ENCODE measurements around the gene RAC3.

The RAC3 gene

DNA sequence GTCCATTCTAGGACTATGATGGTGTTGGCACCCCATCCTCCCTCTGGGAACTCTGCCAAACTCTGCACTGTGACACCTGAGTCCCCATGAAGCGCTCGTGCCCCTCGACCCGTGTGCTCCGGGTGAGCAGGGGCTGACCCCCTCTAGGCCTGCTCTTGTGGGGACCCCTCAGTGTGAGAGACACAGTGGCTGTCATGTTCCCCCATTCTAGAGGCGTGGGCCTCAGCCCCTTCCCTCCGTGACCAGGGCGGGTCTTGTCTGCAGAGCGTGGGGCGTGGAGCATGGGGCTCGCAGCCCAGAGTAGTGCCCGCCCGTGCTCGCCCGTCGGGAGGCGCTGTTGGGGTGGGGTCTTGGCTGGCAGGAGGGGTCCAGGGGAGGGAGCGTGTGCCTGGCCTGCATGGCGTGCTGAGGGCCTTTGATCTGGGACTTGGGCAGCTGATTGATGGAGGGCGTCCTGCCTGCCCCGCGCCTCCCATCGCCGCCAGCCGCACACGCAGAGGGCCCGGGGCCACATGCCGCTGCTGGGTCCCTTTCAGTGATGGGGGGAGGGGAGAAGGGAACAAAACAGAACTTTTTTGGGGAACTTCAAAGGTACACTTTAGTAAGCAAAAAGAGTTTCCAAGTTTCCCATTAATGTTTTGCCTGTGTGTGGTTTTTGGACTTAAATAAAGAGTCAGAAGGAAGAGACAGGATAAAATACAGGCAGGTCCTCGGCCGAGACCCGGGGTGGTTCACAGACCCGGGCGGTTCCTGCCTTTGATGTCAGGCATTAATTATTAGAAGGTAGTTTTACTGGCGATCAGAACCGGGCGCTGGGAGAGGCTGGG lies 31.3 kb upstream of the RAC3 start:
- no peak for DNase-seq

DNA sequence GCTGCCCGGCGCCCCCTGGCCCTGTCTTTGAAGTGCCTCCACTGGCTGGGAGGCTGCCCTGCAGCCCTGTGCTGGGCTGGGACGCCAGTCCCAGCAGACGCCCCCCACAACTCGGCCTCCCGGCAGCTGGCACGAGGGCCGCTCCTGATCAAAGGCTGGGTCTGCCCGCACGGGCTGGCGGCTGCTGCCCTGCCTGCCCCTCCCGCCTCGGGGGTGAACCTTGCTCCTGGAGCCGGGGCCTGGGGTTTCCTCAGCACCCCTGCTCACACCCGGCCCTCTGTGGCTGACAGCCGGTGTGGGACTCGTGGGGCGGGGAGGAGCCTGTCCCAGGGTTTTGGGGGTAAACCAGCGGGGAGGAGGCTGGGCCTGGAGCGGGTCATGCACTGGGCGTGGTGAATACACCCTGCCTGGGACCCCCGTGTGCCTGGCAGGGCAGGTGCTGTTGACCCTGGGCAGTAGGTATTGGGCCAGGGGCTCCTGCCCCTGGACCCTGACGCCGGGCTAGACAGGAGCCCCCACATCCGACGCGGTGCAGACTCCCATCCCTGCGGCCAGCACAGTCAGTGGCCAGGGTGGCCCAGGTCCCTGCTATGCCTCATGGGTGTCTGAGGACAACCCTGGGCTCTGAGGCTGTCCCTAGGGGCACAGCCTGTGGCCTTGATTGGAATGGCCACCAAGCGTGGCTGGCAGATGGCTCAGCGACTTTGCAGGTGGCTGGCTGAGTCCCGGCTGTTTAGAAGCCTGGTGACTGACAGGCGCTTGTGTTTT lies 30.5 kb upstream of the RAC3 start:
- no peak for DNase-seq

DNA sequence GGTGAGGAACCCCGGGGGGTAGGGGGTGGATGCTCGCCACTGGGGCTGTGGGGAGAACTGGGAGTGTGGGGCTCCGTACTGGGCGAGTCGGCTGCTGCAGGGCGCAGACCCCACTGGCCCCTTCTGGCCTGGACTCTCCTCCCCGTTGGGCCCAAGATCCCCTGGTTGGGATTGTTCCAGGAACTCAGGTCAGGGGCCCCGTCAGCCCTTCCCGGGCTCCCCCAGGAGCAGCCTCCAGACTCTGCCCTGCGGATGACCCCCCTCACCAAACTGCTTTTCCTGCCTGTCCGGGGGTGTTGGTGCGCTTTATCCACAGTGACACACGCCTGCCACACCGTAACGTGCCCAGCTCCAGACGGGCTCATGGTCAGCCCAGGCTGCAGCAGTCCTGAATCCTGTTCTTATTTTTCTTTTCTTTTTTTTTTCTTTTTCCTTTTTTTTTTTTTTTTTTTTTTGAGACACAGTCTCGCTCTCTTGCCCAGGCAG lies 29.9 kb upstream of the RAC3 start:
- DNase-seq, result no peak

DNA sequence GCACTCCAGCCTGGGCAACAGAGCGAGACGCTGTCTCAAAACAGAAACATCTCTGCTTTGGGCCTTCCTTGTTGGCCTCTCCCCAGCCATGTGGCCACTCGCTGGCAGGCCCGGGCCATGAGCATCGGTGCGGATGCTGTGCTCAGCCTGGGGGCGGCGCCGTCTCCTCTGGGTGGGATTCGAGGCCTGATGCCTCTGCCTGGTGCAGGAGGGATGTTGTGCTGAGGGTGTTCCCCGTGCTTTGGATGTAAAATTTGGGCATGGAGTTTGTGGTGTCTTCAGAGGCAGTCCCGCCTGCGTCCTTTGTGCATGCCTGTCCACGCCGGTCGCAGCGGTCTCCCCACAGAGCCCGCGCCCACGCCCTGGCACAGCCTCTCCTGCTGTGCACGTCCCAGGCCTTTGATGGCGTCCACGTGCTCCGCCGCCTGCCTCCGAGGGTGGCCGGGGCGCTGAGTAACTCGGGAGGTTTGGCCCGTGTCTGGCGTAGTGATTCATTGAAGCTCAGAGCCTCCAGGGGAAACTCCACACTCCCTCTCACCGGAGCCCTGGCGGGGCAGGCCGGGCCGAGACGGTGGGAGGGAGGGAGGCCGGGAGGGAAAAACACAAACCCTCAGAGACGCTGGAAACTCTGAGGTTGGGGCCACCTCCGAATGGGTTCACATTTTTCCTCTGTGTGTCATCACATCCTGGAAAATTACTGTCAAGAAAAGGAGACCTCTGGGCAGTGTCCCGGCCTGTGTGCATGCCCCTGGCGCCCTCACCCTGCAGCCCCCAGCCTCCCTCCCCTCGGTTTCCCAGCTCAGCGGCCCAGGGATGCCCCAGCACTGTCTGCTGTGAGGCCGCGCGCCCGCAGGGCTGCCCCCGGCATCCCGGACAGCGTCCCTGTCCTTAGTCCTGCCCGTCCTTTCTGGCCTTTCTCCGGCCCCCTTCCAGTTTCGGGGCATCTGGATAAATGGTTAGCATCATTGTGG lies 27.8 kb upstream of the RAC3 start:
- no peak for DNase-seq

DNA sequence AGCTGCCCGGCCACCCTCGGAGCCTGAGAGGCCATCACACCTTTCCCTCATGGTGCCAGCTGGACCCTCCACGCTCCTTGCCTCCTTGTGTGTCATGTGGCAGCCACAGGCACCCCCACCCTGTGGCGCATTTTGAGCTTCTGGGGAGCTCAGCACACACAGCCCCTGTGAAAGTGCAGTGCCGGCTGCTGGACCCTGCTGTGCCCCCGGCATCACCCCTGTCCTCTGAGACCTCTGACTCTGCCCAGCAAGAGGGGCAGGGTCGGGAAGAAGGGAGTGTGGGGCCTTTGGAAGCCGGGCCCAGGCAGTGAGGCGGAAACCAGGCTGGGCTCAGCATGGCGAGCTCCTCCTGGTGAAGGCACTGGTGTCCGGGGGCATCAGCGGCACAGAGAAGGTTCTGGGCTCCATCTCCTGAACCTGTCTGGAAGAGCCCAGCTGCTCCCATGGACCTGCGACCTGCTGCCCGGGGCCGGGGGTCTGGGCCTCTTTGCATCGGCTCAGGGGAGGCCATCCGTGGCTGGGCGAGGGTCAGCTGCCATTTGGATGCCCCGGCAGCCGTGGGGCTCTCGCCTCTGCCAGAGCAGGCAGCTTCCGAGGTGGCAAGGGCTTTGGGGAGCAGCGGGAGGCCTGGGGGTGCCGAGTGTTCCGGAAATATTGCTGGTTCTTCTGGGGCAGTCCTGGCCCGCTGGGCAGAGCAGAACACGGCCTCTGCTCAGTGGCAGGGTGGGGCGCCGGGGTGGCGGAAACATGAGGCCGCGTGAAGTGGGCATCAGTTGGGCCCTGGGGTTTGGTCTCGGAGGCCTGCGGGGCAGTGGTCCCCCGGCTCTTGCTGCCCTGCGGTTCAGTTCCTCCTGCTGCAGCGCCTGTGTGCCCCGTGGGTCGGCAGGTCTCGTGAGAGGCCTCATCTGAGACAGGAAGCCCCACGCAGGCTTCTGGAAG lies 26.7 kb upstream of the RAC3 start:
- DNase-seq, result no peak

DNA sequence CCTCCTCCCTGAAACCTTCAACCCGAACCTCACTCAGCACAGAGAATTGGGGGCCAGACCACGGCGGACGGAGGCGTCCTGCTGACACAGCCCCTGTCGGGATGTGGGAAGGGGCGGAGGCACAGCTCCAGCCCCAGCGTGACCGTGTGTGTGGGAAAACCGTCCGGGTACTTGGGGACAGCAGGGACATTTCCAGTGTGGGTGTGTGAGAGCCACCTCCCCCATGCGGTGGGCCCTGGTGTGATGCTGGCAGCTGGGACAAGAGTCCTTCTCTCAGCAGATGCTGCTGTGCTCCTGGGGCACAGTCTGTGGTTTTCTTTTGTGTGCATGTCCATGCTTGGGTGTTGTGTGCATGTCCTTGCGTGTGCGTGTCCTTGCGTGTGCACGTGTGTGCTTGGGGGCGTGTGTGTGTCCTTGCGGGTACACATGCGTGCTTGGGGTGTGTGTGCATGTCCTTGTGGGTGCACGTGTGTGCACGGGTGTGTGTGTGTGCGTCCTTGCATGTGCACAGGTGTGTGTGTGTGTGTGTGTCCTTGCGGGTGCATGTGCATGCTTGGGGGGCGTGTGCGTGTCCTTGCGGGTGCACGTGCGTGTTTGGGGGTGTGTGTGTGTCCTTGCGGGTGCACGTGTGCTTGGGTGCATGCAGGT lies 25.7 kb upstream of the RAC3 start:
- no peak for DNase-seq

DNA sequence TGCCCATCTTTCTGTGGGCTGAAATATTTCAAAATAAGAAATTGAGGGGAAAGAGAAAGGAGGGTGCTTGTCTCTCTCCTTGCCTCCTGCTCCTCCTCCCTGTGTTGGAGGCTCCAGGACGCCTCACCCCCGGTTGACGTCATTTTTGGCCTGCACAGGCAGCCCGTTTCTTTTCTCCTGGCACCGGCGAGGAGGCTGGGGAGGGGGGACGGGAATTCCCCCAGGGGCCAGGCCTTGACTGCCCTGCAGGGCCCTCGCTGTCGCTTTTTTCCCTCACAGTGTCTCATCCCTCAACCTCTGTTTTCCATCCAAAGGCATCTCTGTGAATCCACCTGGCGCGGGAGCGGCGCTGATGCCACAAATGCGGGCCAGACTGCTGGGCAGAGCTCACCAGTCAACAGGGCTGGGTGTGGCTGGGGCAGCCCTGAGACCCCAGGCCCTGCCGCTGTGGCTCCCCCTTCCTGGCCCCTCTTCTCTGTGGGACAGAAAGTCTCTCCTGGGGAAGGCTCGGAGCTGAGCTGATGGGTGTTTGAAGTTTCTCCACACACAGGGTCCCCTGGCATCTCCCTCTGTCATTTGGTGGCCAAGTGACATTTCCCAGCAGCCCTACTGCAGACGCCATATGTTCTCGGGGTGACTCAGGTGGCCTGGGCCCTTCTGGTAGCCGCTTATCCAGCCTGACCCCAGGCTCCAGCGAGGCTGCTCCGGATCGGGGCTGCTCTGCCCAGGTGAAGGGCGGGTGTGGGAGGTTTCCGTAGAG lies 24.8 kb upstream of the RAC3 start:
- no peak for DNase-seq

DNA sequence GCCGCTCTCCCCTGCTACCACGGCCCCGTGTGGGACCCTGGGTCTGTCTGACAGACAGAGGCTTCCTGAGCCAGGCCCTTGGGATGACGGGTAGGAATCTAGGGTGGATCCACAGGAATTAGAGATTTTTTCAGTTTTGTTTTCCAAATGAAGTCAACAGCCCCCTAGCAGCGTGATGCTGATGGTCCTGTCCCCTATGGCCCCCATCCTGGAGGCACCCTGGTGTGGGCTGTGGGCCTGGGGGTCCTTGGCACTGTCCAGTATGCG lies 24.3 kb upstream of the RAC3 start:
- no peak for DNase-seq

DNA sequence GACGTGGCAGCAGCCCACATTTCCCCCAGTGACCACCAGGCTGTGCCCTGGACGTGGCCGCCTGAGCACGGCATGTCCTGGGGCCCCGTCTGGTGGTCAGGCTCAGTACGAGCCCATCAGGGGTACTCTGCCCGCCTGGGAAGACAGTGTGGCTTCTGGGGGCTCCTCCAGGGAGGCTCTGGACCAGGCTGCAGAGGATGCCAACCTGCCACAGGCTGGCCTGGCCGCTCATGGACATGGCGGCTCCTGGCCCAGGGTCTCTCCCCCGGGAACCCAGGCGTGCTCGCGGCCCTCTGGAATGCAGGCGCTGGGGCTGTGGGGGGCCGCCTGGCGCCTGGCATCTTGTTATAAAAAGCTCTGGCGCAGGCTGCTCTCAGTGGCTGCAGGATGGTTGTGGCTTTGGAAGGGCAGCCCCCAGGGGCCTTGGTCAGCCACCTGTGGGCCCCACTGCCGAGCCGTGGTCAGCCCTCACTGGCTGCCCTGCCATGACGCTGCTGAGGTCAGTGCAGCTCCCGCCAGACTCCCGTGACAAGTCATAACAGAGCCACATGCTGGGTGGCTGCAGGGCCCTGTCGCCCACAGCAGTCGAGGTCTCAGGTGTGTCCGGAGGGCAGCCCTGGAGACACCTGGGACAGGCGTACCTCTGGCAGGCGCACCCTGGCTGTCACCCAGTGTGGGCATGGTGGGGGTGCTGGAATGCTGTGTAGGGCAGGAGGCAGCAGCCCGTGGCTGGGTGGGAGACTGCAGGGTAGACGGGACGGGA lies 23.8 kb upstream of the RAC3 start:
- no peak for DNase-seq

DNA sequence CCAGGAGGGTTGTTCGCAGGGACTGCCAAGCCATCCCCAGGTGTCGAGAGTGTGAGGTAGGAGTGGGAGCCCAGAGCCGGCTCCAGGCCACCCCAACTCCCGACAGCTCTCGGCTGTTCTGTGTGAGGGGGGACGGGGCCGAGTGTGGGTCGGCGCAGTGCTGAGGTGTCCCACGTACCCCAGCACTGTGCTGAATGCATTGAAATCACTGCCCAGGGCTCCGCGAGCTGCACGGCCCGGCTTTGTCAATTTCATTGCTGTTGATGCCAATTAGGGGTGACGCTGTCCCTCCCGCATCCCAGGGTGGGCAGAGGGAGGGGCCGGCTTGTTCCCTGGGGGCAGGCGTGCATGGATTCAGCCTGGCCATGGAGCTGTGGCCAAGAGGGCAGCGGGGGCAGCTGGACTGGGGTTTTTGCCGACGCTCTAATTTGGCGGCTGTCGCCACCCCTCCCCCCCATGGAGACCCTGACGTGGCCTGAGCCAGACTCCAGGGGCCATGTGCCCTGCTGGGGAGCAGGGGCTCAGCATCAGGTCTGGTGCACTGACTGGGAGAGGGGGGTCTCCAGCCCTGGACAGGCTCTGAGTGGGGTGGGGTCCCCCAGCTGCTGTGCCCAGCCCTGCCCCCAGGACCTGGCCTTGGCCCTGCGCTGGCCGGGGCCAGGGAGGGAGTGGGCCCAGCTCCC lies 23.1 kb upstream of the RAC3 start:
- DNase-seq, result no peak

DNA sequence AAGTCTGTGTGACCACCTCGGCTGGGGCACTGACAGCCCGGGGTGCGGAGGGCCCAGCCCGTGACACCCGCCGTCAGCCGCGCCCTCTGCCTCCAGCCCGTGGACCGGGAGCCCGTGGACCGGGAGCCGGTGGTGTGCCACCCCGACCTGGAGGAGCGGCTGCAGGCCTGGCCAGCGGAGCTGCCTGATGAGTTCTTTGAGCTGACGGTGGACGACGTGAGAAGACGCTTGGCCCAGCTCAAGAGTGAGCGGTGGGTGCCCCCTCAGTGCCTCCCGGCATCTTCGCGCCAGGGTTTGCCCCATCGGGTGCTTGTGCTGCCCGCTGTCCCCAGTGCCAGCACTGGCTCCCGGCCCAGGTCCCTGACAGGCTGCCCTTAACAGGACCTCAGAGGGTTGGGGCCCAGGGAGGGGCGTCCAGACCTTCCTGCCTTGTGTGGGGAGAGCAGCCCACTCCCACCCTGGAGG lies 22.5 kb upstream of the RAC3 start:
- no peak for DNase-seq

DNA sequence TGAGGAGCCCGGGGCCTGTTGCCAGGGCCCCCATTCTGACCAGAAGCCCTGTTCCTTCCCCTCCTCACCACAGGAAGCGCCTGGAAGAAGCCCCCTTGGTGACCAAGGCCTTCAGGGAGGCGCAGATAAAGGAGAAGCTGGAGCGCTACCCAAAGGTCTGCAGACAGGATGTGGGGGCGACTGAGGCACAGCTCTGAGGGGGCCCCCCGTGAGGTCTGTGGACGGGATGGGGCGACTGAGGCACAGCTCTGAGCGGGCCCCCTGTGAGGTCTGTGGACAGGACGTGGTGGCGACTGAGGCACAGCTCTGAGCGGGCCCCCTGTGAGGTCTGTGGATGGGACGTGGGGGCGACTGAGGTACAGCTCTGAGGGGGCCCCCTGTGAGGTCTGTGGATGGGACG lies 22.1 kb upstream of the RAC3 start:
- no peak for DNase-seq

DNA sequence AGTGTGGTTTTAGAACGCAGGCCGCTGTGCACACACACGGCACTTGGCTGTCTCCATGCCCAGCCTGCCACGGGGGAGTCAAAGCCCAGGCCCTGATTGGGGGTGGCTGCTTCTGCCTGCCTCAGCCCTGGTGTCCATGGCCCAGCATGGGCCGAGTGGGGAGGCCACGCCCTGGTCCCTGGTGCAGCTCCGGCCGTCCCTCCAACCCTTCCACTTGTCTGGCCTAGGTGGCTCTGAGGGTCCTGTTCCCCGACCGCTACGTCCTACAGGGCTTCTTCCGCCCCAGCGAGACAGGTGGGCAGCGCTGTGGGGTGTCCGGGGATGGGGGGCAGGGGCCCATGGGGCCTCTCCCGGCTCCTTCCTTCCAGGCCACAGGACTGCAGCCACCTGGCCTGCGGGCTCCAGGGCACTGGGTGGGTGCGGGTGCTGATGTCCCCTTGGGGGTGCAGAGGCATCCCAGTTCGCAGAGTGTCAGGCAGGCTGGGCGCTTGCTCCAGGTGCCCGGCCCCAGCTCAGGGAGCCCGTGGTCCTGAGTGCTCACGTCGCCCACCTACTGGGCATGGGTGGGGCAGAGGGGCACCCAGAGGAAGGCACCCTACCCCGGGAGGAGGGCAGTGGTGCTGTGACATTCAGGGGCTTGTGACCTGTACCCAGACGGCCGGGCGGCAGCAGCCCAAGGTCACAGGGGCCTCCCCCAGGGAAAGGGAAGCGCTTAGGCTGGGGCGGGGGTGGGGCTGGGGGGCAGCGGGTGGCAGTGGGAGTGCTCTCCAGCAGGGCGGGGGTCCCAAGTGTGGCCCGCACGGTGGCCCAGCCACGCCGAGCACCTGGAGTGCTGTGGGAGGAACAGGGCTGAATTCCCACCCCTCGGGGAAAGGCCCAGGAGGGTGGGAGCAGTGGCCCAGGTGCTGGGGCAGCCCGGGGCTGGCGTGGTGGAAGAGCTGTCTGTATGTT lies 20.6 kb upstream of the RAC3 start:
- no peak for DNase-seq

DNA sequence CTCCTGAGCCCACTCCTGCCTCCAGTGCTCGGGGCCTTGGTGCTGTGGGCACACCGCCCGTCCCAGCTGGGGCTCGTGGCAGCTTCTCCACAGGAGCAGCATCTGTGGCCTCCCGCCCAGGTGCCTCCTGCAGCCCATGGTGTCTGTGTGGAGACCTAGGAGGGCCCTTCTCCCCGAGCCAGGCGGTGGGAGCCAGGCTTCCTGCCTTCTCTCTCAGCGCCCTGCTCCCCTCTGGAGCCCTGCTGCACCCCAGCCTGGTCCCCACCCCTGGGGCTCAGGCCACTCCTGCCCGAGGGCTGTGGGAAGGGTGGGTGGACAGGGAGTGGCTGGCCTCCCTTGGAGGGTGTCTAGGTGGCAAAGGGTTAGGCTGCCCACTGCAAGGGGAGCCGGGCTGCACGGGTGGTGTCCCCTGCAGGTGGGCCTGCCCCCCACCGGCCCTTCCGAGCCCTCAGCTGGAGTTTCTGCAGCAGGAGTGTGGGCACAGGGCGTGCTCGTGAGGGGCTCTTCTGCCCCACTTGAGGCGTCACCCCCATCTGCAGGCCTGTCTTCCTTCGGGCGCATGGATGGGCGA lies 19.8 kb upstream of the RAC3 start:
- DNase-seq, result no peak

DNA sequence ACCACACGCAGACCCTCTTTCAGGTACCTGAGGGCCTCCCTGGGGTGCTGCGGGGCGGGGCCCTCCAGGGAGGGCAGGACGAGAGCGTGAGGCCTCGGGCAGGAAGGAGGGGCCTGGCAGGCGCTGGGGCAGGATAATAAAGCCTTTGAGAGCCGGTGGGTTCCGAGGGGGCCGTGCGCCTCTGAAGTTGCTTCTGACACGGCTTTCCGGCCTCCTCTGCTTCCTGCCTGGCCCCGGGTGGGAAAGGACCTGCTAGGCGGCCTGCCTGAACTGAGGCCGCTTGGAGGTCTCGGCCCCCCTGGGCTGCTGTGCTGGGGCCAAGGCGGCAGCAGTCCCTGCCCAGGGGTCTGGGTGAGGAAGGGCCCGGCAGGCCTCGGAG lies 19.2 kb upstream of the RAC3 start:
- no peak for DNase-seq

DNA sequence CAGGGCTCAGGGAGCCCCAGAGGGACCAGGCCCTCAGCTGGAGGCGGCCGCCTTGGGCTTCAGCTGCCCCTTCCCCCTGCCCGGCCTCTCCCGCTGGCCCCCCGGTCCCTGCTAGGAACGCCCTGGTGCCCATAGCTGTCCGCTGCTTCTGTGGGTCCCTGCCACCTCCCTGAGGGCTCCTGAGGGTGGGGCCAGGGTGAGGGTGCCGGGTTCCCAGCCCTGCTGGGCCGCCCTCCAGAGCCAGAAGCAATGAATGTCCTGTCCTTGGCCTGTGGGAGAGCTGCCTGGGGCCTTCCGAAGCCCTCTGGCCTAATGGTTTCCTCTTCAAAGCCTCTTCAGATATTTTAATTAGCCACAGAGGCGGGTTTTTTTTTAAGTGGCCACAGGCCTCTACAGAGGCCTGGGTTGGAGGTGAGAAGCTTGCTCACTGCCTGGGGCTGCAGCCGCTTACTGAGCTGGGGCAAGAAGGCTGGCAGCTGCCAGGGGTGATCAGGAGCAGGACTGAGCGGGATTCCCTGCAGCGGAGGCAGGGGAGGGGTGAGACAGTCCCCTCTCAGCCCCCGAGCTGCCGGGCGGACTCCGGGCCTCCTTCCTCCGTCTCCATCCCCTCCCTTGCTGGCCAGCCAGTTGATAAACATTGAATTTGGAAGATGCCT lies 18.7 kb upstream of the RAC3 start:
- no peak for DNase-seq

DNA sequence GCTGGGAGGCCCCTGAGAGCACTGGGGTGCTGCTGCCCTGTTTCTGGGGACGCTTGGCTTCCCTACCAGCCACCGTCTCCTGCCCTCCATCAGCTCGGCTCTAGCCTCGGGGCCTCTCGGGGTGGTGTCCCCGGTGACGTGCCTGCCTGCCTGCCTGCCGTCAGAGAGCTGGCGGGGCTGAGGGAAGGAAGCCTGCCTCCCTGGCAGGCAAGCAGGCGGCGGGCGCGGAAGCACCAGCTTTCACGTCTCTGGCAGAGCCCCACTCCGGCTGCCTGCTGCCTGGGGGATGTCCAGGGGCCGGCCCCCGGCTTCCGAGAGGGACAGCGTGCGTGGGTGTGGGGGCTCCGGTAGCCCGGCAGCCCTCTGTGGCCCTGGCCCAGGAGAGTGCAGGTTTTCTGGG lies 18.1 kb upstream of the RAC3 start:
- DNase-seq, result no peak
